ENCODE data around the gene NAGS.
"Not testable (repeated sequence)": the region's sequence is repeated elsewhere in the genome, so short reads cannot be mapped to it uniquely, and the experiment has no call there.

Gene NAGS

DNA sequence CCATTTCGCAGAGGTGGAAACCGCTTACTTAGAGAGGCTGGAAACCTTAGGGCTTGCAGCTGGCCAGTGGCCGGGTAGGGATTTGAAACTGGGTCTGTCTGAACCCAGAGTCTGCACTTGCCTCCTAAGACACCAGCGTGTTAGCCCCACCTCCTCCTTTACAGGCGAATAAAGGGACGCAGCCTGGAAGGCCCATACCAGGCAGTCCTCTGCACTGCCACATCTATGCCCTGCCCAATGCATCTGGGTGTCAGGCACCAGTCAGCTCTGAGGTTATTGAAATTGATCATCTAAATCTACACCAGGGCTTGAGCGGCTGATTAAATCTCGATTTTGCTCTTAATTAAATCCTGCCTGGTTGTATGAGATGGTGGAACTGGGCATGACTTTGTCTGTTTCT lies 19.9 kb upstream of the NAGS start:
- no peak for DNase-seq

GRCh38 chr17:43986225-43986981 lies 18.0 kb upstream of the NAGS start:
- no peak for DNase-seq

DNA sequence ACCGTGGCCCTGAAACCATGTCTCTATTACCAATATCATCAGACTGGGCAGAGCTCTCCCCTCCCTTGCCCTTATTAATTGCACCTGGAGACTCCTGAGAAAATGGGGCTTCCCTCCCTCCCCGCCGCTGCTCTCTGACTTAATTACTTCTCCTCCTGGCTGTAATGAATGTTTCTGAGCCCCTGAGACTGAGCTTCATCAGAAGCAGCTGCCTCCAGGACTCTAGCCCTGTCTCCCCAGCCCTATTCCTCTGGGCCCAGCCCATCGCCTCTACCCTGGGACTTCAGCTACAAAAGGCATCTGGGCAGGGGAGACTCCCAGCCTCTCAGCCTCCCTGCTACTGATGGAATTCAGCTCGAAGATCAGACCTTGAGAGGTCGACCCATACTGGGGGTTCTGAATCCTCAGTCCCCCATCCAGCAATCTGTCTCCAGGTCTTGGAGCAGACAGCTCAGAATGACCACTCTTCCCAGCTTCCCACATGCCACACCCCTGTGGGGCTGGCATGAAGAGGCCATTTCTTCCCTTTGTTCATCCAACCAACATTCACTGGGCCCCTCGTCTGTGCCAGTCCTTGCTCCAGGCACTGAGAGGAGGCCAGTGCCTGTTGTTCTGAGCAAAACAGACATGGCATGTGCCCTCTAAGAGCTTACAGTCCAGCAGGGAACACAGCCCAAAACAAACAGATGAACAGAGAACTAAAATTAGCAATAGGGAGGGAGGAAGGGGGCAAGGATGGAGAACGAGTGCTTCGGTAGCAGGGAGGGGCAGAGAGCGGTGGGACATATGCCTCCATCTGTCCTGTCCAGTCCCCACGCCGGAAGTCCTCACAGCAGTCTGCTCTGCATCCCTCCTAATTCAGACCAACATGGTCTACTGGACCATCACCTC lies 17.0 kb upstream of the NAGS start:
- no peak for DNase-seq

DNA sequence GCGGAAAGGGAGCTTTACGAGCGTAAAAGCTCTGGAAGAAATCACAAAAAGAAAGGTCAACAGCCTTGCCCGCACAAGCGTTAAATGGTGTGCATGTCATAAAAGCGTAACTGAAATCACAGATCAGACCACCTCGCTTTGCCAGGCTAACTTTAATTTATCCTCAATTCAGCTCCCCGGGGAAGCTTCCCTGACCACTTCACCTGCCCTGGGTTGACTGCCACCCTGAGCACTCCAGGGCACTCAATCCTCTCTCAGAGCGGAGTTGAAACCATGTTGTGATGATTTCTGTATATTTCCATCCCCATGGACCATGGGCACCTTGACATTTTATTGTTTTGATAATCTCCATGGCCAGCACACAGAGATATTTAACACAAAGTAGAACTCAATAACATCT lies 16.1 kb upstream of the NAGS start:
- no peak for DNase-seq

DNA sequence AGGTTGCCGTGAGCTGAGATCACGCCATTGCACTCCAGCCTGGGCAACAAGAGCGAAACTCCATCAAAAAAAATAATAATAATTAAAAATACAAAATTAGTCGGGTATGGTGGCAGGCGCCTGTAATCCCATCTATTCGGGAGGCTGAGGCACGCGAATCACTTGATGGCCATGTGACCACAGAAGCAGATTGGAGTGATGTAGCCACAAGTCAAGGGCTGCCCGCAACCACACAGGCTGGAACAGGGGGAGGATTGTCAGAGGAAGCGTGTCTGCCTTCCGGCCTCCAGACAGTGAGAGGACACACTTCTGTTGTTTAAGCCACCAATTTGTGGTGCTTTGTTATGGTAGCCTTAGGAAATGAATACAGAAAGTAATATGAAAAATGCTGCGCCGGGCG lies 11.8 kb upstream of the NAGS start:
- no peak for DNase-seq

DNA sequence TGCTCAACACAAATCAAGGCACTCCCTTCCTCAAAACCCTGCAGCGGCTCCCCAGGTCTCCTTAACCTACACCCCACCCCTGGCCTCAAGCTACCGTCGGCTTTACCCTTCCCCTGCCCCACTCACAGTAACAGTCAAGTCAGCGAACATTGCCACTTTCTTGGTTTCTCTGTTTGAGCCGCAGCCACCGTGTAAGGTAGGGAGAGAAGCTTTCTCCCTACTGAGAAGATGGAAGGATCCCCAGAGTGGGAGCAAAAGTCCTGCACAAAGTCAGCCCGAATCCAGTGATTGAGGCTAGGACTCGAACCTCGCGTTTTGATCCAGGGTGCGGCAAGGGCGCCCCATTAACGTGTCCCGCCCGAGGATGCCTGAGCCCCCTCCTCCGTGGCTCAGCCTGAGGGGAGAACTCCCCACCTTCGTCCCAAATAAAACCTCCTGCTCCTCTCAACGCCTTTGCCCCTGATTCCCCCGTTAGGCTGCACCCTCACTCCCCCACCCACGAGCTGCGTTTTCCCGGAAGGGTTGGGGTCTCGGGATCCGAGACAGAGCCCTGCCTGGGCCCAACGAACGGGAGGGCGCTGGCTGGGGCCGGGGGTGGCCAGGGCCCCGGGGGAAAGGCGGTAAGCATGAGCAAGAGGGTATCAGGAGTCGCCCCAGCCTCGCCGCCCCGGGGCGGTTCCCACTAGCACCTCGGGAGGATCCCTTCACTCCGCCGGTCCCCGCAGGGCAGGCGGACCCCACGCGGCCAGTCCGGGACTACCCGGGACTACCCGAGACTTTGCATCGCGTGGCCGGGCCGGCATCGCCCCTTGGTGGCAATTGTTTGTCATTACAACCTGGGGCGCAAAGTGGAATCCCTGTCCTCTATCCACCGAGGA lies 9.9 kb upstream of the NAGS start:
- no peak for DNase-seq

- DNase-seq: no peak
Observed at GRCh38 chr17:43995150-43995471, 9.3 kb upstream of the NAGS start.

GRCh38 chr17:43997180-43997579 lies 7.2 kb upstream of the NAGS start:
- not testable (repeated sequence) for DNase-seq

- no peak for DNase-seq
Observed at GRCh38 chr17:43998552-43998951, 5.9 kb upstream of the NAGS start.

- no peak for DNase-seq
Observed at GRCh38 chr17:43999024-43999423, 5.4 kb upstream of the NAGS start.

GRCh38 chr17:44000141-44000860 lies 4.1 kb upstream of the NAGS start:
- DNase-seq: no peak

DNA sequence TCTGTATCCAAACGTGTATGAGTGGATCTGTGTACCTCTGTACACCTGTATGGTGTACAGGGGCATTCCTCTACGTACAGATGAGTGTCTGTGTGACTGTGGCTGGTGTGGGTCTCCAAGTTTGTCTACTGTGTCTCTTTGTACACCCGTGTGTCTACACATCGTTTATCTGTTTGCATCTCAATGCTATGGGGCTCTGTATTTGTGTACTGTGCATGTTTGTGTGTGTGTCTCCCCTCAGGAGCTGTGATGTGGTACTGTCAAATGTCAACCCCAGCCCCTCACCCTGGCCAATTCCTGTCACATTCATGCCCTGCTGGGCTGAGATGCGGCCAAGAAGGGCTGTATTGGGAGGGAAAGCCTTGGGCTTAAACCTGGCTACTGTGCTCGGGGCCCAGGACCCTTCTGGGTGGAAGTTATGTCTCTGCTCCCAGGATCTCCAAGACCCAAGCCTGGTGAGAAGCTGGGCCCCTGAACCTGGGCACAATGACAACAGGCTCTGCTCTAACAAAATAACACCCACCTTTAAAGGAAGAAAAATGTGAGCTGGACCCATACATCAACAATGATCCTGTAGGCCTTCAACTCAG lies 3.5 kb upstream of the NAGS start:
- DNase-seq: no peak

DNA sequence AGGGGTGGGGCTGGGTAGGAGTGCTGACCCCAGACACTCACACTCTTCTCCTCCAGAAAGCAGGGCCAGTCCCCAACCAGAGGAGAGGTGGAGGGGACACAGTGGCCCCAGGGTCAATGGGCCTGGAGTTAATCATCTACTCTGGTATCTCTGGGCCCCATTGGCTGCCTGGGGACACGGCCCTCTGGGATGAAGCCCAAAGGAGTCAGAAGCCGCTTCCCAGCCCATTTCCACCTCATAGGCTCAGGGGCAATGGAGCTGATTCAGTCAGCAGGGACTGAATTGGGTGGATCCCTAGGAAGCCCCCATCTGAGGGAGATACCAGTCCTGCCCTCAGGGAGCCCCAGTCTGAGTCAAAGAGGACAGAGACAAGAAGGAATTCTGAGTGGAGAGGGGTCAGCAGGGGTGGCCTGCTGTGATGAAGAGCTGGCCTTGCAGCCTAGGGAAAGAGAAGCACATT lies 2.9 kb upstream of the NAGS start:
- no peak for DNase-seq

DNA sequence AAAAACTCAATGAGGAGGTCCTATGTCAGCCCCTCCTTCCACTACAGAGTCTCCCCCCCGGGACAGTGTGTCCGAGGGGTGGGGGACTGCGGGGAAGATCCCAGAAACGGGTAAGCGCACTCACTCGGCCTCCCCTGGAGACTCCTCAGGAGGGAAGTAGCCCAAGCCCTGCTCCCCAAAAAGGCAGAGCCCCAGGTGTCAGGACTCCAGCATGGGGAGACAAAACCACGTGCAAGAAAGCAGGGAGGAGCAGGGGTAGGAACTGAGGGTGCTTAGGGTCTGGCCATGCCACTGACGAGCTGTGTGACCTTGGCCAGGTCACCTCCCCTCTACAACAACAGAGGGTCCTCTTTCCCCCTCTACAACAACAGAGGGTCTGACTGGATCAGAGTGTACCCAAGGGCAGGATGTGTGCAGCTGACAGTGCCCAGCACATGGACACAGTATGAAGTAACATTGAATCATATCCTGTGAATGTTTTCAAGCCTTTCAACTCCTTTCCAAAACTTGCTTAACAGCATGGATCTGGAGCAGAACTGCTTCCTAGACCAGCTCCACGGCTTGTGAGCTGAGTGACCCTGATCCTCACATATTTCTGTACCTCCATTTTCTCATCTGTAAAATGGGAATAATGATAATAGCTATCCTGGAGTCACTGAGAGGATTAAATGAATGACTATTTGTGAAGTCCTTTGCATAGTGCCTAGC lies 2.1 kb upstream of the NAGS start:
- no peak for DNase-seq

GRCh38 chr17:44004761-44005526 lies 522 bp downstream of the NAGS start:
- no peak for DNase-seq

- no peak for DNase-seq
Observed at GRCh38 chr17:44005527-44006271, 1.3 kb downstream of the NAGS start.

DNA sequence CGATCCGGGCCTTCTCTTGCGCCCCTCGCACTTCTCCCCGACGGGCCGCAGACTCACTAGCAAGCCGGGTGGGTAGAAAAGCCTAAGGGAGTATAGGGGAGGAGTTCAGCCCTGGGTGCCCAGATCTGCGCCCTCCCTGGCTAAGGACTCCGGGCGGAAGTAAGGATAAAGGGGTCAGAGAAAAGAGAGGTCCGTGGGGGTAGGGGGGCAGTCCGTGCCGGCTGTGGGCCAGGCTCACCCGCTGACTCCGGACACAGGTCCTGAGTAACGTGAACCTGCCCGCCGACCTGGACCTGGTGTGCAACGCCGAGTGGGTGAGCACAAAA lies 1.8 kb downstream of the NAGS start:
- no peak for DNase-seq

GRCh38 chr17:44006598-44007345 lies 2.4 kb downstream of the NAGS start:
- peak; percentile 85 for DNase-seq

Data from SIG-M5 (cell line).